Transverse colon (tissue), 4 donors: ENCODE measurements around the gene SPTBN4. TPM values are rescaled to one million over a fixed set of nuclear protein-coding genes. Genes with fewer than 3 reads are reported as not detected.

Experiments used
- DNase-seq: peaks from one replicate; pipeline ENCODE4 v3.0.0-alpha.2; 2019
- H3K27ac ChIP-seq, 4 donors: fragments of 200-600 bp; sonication (generic); 2 replicates each; pipeline ENCODE4 v1.5.1; 2016 to 2018; ENCODE audit warnings: inconsistent platforms in 4 of 4
- H3K27me3 ChIP-seq: fragments of 200-600 bp; sonication (generic); 2 replicates; pipeline ENCODE4 v1.5.1; 2017; ENCODE audit warnings: inconsistent platforms
- H3K36me3 ChIP-seq, 4 donors: fragments of 200-600 bp; sonication (generic); 2 replicates each; pipeline ENCODE4 v1.5.1; 2017 to 2019; ENCODE audit warnings: inconsistent platforms in 4 of 4
- H3K4me1 ChIP-seq, 4 donors: fragments of 200-600 bp; sonication (generic); 2 replicates each; pipeline ENCODE4 v1.5.1; 2017 to 2020; ENCODE audit warnings: inconsistent platforms in 4 of 4
- H3K4me3 ChIP-seq, 4 donors: fragments of 200-600 bp; sonication (generic); 1 replicate in 1 of 4; 2 replicates in 3 of 4; pipeline versions ENCODE4 v1.5.1 to v1.6.1; 2017 to 2019; ENCODE audit warnings: inconsistent platforms in 4 of 4
- H3K9me3 ChIP-seq, 2 donors: fragments of 200-600 bp; sonication (generic); 2 replicates each; pipeline ENCODE4 v1.5.1; 2017 to 2019; ENCODE audit warnings: inconsistent platforms in 2 of 2
- CTCF ChIP-seq, 5 experiments: fragments of 200-600 bp in 3 of 5; fragments of 450-650 bp in 2 of 5; sonication (generic) in 3 of 5; IDR thresholded peaks; 1 replicate in 2 of 5; 2 replicates in 3 of 5; pipeline ENCODE4 v1.5.1; 2016 to 2017; ENCODE audit warnings: antibody characterized with exemption in 5 of 5, inconsistent platforms in 3 of 5, mild to moderate bottlenecking in 2 of 5, moderate library complexity in 1 of 5
- POLR2A ChIP-seq: fragments of 450-650 bp; IDR thresholded peaks from one replicate; pipeline ENCODE4 v1.6.1; 2016; ENCODE audit warnings: antibody characterized with exemption, mild to moderate bottlenecking, moderate library complexity
- POLR2AphosphoS5 ChIP-seq, 3 donors: sonication (generic); formaldehyde crosslinking; IDR thresholded peaks; one replicate each; pipeline ENCODE4 v1.6.1; 2016; ENCODE audit warnings: antibody characterized with exemption in 3 of 3
- WGBS, 2 donors: methylation state at CpG; one replicate each; pipeline ENCODE4 v1.1.5; 2018; ENCODE audit warnings: low coverage in 1 of 2; 5-methylcytosine and 5-hydroxymethylcytosine counted together
- in situ Hi-C, 4 donors: fragments of 200-750 bp; cut with MboI; loops; one replicate each; pipeline versions ENCODE4 v1.15.0 to v1.15.1; 2017; ENCODE audit warnings: low sequenced_read_pairs in 3 of 4, low pct_ligation_motif_present in 1 of 4, low pct_unique_long_range_greater_than_20kb in 1 of 4
- intact Hi-C: fragments of 100-400 bp; cut with DNase I; formaldehyde crosslinking; loops from one replicate; pipeline ENCODE4 v1.15.1; 2023; ENCODE audit warnings: low total_unique reads
- total RNA-seq, 4 donors: library from RNA; depleted of rRNA; stranded (reverse); fragments of >200 nt; gene quantifications; one replicate each; pipeline ENCODE4 v1.1.0, GENCODE V29; 2016

Gene SPTBN4
- total RNA-seq, 4 donors from 2014 or later = under 0.01 to 1.5 (median 0.99) TPM

DNA sequence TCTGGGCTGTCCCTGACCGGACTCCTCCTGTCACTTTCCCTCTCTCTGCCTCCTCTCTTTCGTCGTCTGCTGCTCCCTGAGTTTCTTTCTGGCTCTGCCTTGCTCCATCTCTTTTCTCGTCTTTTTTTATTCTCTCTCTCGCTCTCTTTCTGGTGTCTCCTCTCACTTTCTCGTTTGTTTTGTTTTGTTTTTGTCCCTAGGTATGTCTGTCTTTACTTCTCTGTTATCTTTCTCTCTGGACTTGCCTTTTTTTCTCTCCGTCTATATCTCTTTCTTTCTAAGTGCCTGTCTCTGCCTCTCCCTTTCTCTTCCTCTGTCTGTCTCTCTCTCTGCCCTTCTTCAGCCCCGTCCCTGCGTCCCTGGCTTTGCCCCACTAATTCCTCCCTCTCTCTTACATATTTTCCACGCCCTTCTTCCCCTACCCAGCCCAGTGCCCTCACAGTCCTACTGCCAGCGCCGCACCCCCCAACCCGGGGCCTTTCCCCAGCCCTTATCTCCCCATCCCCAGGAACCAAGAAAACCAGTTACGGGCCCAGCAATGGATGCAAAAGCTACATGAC lies 61.8 kb downstream of the SPTBN4 start:
- peaks cover 6 to 11% (median 9%) of the 10 kb centered on the region in 4 donors for H3K4me1 ChIP-seq
- no peak overlapping the region for H3K27ac ChIP-seq
- WGBS, 2 donors = 63 to 77% methylated on average over 8 to 14 of the region's 14 CpGs
- H3K36me3 ChIP-seq = no peaks in the 10 kb centered on the region
- no peaks in the 10 kb centered on the region for H3K9me3 ChIP-seq
- in situ Hi-C loops = no loop called here
- no peak for TF ChIP-seq POLR2A
- peak overlapping the region in 1 of 4 donors; percentile 63 for H3K4me3 ChIP-seq
- intact Hi-C loops = loop anchor here (2.0 to 10.0 kb wide), 2 partner anchors 70 to 106 kb away; no protein-coding TSS in a partner anchor
- H3K27me3 ChIP-seq = peaks cover 14% of the 10 kb centered on the region
- DNase-seq = no peak

- Histone ChIP-seq H3K27ac (peak overlapping the region in 3 of 4 donors; percentile 42 to 49 (median 47)), H3K4me1 (peaks cover 6 to 11% (median 9%) of the 10 kb centered on the region in 4 donors), H3K4me3 (peak overlapping the region; percentile 0 to 63 (median 42)), H3K27me3 (peaks cover 14% of the 10 kb centered on the region), H3K9me3 (no peaks in the 10 kb centered on the region), H3K36me3 (no peaks in the 10 kb centered on the region)
- DNase-seq = peak; percentile 88
- TF ChIP-seq CTCF (IDR thresholded peaks at IDR 0.05) (peak; percentile 95 to 98 (median 97)), POLR2AphosphoS5 (IDR thresholded peaks at IDR 0.05) (no peak)
- intact Hi-C loops = loop anchor here (2.0 to 10.0 kb wide), 2 partner anchors 69 to 105 kb away; no protein-coding TSS in a partner anchor
- in situ Hi-C loops = no loop called here
- 0 to 4% methylated on average over 1 to 36 of the region's 54 CpGs for WGBS, 2 donors
Observed at GRCh38 chr19:40529093-40529954, 62.5 kb downstream of the SPTBN4 start.

- Histone ChIP-seq H3K9me3 (no peaks in the 10 kb centered on the region), H3K27me3 (peaks cover 14% of the 10 kb centered on the region), H3K36me3 (no peaks in the 10 kb centered on the region), H3K4me1 (peaks cover 6 to 11% (median 9%) of the 10 kb centered on the region in 4 donors), H3K27ac (no peak overlapping the region), H3K4me3 (peak overlapping the region in 2 of 4 donors; percentile 14 to 19)
- in situ Hi-C loops (loop anchor here in 2 of 4 donors (10.0 kb wide), 1 partner anchor 65 kb away; no protein-coding TSS in a partner anchor), intact Hi-C loops (no loop called here)
- TF ChIP-seq CTCF (IDR thresholded peaks at IDR 0.05) (peak in 1 of 5 experiments; percentile 7), POLR2AphosphoS5 (IDR thresholded peaks at IDR 0.05) (no peak)
- 16% methylated on average over 8 of the region's 75 CpGs; no CpG with 5 or more reads in 1 of the 2 donors for WGBS, 2 donors
- DNase-seq = no peak
Observed at GRCh38 chr19:40530091-40530901, 63.5 kb downstream of the SPTBN4 start.

DNA sequence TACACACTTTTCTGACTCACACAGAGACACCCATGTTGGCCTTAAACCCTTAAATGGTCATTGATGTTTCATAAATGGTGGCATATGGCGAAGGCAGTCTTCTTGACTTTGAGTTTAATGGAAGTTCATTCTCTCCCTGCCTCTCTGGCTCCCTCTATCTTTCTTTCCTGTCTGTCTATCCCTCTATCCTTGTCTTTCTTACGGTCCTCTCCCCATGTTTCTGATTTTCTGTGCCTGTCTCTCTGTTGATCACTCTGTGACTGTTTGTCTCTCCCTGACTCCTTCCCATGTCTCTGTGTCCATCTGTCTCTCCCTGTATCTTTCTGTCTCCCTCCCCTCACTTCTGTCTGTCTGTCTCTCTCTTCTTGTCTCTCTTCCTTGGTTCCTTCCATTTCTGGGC lies 66.7 kb downstream of the SPTBN4 start:
- no peaks in the 10 kb centered on the region for H3K36me3 ChIP-seq
- in situ Hi-C loops (loop anchor here in 2 of 4 donors (10.0 kb wide), 1 partner anchor 61 kb away; no protein-coding TSS in a partner anchor), intact Hi-C loops (no loop called here)
- H3K9me3 ChIP-seq = no peaks in the 10 kb centered on the region
- 73 to 88% methylated on average over 2 of the region's 2 CpGs for WGBS, 2 donors
- peaks cover 14% of the 10 kb centered on the region for H3K27me3 ChIP-seq
- no peak for DNase-seq
- TF ChIP-seq CTCF (IDR thresholded peaks at IDR 0.05) (no peak), POLR2A (no peak), POLR2AphosphoS5 (IDR thresholded peaks at IDR 0.05) (no peak)
- H3K4me1 ChIP-seq = peaks cover 6 to 11% (median 9%) of the 10 kb centered on the region in 4 donors
- H3K27ac ChIP-seq = no peak overlapping the region
- no peak overlapping the region for H3K4me3 ChIP-seq
